ENCODE results near the gene TTC8.
A peak's percentile ranks its signal among the peaks of the same experiment; 100 is the strongest.

The TTC8 gene

DNA sequence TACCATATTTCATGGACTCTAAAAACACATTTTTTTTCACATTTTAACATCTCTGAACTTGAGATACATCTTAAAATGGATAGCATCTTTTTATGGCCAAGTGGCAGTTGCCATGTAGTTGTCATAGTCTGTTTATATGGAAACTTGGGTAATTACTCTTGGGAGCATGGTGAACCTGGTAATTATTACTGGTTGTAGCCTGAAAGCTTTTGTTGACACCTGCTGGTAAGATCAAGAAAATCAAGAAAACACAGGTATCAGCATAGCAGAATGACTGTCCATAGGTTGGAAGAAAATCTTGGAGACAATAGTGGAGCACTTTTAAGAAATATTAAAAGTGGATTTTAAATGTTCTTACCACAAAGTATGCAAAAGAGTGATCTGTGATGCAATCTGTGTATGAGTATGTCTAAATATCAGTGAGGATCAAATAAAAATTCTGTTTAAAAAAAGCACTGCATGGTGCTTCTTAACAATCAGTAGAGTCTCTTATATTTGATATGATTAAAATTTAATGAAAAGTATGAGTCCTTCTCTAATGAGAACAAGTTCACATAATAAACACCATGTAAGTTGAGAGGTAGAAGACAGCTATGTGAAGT, 44.2 kb downstream of the TTC8 start:
- no peak for DNase-seq (ENCODE audit: low spot score)

DNA sequence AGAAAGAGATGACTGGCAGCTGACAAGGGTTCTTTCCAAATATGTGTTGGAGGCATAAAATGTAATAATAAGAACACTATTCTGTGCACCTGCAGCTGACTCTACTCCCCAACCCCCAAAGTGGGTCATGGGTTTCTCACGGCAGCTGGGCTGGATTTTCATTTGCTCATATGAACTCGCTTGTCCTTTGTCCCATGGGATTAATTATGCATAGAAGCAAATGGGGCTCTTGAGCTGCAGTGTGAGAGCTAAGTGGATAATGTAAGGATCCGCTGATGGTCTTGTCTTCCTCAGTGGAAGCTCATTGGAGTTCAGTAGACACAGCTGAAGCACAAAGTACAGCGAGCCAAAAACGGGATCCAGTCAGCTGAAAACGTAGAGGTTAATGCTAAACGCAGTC, 46.3 kb downstream of the TTC8 start:
- DNase-seq (ENCODE audit: low spot score), result no peak

DNA sequence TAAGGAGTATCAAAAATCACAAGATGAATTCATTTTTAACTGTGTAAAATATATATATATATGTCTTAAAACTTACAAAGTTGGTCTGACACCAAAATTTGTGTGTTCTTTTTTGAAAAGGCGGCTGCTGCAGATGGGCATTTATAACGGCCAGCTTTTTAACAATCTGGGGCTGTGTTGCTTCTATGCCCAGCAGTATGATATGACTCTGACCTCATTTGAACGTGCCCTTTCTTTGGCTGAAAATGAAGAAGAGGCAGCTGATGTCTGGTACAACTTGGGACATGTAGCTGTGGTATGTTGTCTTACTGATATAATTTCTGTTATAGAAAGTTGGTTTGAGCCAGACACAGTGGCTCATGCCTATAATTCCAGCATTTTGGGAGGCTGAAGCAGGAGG, 47.0 kb downstream of the TTC8 start:
- DNase-seq (ENCODE audit: low spot score), result no peak

DNA sequence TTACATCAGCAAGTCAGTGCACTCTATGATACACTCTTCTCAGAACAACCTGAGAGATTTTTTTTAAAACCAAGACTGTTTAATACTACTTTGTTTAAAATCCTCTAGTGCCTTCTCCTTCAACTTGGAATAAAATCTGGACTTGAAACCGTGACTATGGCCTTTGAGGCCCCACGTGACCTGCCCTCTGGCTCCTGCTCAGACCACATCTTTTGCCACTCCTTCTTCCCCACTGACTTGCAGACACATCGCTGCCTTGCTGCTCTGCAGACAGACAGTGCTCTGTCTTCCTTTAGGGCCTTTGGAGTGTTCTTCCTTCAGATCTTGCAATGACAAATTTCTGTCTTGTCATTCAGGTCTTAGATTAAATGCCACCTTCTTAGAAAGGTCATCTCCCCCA, 48.5 kb downstream of the TTC8 start:
- no peak for DNase-seq (ENCODE audit: low spot score)

DNA sequence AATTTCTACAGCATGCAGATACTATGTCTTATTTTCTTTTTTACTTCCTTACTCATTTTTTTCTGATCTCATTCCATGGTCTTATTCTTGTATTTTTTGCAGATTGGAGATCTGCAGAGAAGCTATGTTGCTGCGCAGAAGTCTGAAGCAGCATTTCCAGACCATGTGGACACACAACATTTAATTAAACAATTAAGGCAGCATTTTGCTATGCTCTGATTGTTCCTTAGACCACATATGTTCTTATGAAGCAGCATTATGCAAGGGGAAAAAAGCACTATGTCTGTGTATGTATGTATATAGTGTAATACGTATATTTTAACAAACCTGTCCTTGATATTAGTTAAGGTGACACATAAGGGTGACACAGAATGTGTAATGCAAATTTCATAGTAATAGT, 52.7 kb downstream of the TTC8 start:
- no peak for DNase-seq (ENCODE audit: low spot score)

DNA sequence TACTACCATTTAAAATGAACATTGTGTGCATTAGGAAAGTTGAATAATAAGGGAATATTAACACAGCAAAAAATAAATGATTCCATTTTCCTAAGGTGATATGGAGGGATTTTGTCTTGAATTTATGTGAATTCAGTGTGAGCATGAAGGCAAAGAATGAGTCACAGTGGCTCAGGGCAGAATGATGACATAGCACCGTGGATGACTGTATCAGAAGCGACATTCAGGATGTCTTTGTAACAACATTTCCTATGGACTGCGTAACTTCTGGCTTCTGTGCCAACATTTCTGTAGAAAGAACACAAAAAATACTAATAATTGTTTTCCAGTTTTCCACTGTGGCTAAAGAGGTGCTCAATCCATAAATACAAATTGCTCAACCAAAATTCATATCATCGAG, 54.6 kb downstream of the TTC8 start:
- DNase-seq (ENCODE audit: low spot score), result peak; percentile 49

DNA sequence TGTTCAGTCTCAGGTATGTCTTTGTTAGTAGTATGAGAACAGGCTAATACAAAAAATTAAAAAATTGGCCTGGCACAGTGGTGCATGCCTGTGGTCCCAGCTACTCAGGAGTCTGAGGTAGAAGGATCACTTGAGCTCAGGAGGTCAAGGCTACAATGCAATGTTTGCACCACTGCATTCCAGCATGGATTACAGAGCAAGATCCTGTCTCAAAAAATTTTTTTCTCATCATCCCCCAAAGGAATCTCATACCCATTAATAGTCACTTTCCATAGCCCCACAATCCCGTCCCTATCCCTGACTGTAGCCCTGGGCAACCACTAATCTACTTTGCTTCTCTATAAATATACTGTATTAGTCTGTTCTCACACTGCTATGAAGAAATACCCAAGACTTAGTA, 57.8 kb downstream of the TTC8 start:
- no peak for DNase-seq (ENCODE audit: low spot score)

DNA sequence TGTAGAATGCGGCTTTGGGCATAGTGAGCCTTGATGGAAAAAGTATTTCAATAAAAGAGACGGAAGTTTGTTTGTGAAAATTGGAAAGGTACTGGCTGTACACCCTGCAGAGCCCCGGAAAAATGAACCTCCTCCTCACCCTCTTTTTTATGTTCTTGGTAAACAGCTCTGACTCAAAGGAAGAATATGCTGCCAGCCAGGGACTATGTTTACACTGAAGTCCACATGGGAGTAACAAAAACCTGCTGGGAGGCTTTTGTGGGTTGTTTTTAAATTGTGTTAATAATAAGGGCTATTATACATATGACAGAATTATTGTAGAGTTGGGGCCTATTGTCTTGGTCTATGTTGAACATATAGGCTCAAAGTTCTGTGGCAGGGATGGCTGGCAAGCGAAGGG, 70.7 kb downstream of the TTC8 start:
- DNase-seq (ENCODE audit: low spot score), result peak; percentile 30

DNA sequence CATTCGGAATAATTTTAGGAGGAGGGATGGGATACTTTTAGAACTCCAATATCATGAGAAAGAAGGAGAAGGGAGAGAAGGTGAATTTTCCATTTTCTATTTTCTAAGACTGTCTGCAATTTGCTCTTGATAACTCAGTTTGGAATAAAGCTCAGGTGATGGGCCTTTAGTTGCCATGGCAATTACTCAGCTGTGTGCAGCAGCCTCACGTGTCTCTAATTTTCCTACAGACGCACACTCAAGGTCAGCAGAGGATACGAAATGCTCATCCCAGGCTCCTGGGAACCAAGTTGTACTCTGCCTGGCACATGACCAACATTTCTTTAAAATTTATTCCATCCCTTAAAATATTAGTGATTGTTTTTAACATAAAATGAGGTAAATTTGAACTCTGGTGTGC, 76.7 kb downstream of the TTC8 start:
- DNase-seq (ENCODE audit: low spot score), result no peak

DNA sequence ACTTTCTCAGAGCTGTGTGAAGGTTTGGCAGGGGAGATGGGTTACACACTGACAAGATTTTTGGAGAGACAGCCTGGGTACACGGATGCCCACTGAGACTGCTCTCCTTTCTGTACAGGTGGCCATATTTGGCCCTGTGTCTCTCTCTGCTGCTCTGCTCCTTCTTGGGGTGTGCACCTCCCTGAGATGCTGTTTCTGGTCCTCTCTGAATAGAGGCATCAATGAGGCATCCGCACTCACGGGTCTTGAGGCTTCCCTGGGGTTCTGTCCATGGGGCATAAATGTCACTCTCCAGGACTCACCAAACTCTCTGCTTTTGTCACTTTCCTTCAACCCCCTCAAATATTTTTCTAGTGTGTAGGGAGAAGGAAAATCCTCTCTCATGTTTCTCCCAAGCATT, 77.5 kb downstream of the TTC8 start:
- DNase-seq (ENCODE audit: low spot score), result no peak

DNA sequence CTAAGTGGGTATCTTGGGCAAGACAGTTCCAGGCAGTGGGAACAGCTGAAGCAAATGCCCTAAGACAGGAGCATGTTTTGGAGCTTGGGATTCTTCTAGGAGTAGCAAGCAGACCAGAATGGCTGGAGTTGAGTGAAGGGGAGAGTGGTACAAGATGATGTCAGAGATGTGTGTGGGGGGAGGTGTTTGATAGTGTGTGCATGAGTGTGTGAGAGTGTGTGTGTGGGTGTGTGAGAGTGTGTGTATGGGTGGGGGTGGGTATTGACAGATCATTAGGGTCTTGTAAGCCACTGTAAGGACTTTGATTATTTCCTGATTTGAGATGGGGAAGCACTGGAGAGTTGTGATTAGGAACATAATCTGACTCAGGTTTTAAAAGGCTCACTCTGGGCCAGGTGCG, 78.4 kb downstream of the TTC8 start:
- DNase-seq (ENCODE audit: low spot score), result no peak

DNA sequence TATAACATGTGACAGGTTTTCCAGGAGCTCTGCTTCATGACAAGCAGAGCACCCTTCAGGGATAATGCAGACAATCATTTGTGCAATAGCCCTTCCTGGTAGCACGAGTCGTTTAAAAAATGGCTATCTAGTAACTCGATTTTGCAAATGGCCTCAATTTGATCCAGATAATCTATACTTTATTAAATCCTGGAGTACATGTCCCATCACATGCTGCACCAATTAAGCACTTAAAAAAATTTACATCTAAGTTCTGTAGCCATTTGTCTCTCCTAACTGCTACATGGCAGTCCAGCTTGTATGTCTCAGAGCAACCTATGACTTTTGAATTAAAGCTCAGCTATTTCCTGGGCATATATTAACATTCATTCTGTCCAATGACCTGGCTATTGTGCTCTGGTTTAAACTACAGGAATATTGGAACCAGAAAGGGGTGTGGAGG, 79.8 kb downstream of the TTC8 start:
- DNase-seq (ENCODE audit: low spot score), result no peak

DNA sequence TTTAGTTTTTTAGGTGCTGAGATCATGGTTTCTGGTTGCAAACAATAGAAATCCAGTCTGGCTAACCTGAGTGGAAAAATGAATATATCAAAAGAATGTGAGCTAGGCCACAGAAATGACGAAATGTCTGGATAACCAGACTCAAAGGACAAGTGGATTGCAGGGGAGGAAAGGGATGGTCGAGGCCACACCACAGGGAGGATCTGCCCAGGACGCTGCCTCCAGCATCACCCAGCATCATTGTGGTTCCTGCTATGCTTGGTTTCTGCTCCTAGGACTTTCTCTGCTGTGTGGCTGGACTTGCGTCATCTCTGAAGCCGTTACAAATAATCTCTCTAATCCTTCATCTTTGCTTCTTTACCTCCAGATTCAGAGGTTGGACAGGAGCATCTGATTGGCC, 80.4 kb downstream of the TTC8 start:
- DNase-seq (ENCODE audit: low spot score), result peak; percentile 55

DNA sequence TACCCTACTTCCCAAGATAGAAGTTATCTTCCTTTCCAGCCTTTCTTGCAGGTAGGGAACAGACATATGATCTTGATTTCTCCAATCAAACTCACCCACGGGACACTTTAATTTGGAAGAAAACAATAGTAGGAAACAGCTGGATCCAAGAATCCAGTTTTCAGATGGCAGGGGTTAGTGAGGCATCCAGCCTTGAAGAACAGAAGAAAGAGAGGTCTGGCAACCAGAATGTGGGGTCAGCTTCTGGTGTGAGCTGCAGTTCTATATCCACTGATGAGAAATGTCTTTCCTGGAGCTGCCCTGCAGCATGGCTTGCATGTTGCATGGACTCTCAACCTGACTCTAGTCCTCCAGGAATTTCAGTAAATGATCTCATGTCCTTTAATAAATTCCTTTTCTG, 83.8 kb downstream of the TTC8 start:
- DNase-seq (ENCODE audit: low spot score), result no peak

DNA sequence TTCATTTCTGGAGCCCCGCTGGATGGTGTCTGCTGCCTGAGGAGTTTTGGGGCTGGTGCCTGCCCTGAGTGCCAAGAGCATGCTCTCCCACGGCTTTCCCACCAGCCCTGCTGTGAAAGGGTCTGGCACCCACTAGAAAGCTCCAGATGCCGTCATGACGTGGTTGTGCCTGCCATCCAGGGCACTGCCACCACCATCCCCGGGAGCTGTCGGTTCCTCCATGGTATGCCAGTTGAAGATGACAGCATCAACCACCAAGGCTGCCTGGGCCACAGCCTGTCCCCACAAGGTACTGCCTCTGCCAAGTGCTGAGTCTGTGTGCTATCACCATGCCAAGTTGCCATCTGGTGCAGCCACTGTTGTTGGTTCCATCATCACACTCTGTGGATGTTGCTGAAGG, 85.9 kb downstream of the TTC8 start:
- DNase-seq (ENCODE audit: low spot score), result no peak

DNA sequence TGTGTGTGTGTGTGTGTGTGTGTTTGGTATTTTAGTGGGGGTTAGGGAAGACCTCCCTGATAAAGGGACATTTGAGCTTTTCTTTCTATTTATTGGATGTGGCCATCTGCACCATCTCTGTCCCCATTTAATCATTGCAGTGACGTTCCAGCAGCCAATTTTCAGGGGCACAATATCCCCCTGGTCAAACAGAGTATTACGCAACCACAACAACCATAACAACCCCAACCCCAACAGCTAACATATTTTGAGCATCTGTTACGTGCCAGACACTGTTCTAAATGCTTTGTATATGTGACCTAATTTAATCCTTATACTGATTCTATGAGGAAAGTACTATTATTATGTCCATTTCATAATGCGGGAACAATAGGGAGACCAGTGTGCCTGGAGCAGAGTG, 87.4 kb downstream of the TTC8 start:
- DNase-seq (ENCODE audit: low spot score), result no peak

DNA sequence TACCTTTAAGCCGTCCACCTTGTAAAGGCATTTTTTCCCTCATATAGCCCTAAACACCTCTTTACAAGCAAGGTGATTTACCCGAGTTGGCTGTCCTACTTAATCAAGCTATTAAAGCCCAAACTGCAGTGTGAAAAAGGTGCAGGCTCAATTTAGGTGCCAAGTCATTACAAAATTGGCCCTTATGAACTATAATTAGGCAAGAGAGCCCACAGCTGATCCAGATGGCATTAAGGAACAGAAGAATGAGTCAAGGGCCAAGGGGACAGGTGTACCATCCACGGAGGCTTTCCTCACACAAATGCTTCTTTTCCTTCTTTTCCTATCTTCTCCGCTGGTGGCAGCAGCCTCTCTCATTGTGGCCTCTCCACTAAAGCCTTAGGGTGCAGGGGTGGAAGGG, 90.5 kb downstream of the TTC8 start:
- no peak for DNase-seq (ENCODE audit: low spot score)

DNA sequence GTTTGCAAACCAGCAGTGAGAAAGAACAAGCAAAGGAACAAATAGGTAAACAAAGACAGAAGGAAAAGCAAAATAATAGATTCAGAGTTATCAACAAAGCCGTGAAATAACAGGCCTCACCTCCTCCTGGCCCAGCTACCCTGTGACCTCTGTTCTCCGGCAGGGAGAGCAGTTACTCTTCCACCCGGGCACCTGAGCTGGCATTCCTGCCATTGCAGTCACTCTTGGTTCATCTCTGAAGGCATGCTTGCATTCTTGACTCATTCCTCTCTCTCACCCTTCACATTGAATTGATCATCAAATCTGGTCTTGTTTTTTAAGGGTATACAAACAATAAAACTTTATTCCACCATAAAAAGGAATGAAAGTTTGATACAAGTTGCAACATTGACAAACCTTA, 95.1 kb downstream of the TTC8 start:
- DNase-seq (ENCODE audit: low spot score), result no peak
